NCI-H1105 (cell line): ENCODE data around the gene LMO7.

Experiments used
- DNase-seq: peaks from one replicate; lab custom pipeline; 2025; lab: John Stamatoyannopoulos, UW

Gene LMO7

GRCh38 chr13:75635828-75636435 lies at the start of gene LMO7:
LMO7 (plus strand) TSS chr13:75636330; CDS start chr13:75636658, 328 bp downstream.
- DNase-seq = no peak

- DNase-seq = no peak
Observed at GRCh38 chr13:75587679-75588078, 48.5 kb upstream of the LMO7 start.

GRCh38 chr13:75596657-75597182 lies 39.4 kb upstream of the LMO7 start:
- DNase-seq = no peak

- no peak for DNase-seq
Observed at GRCh38 chr13:75600371-75600770, 35.8 kb upstream of the LMO7 start.

- DNase-seq = no peak
Observed at GRCh38 chr13:75603038-75603437, 33.1 kb upstream of the LMO7 start.

GRCh38 chr13:75607447-75607846 lies 28.7 kb upstream of the LMO7 start:
- no peak for DNase-seq

GRCh38 chr13:75610466-75610865 lies 25.7 kb upstream of the LMO7 start:
- no peak for DNase-seq

GRCh38 chr13:75612354-75612753 lies 23.8 kb upstream of the LMO7 start:
- DNase-seq = no peak

- no peak for DNase-seq
Observed at GRCh38 chr13:75617230-75617629, 18.9 kb upstream of the LMO7 start.

- no peak for DNase-seq
Observed at GRCh38 chr13:75618308-75618707, 17.8 kb upstream of the LMO7 start.

- no peak for DNase-seq
Observed at GRCh38 chr13:75620020-75620419, 16.1 kb upstream of the LMO7 start.

GRCh38 chr13:75621147-75621546 lies 15.0 kb upstream of the LMO7 start:
- no peak for DNase-seq

- no peak for DNase-seq
Observed at GRCh38 chr13:75628801-75629200, 7.3 kb upstream of the LMO7 start.

- no peak for DNase-seq
Observed at GRCh38 chr13:75633285-75633684, 2.8 kb upstream of the LMO7 start.

- no peak for DNase-seq
Observed at GRCh38 chr13:75635101-75635827, 866 bp upstream of the LMO7 start.

GRCh38 chr13:75636436-75637180 lies 478 bp downstream of the LMO7 start:
- peak; percentile 21 for DNase-seq

GRCh38 chr13:75637181-75637750 lies 1.1 kb downstream of the LMO7 start:
- DNase-seq = no peak

GRCh38 chr13:75639454-75639853 lies 3.3 kb downstream of the LMO7 start:
- no peak for DNase-seq

- DNase-seq = no peak
Observed at GRCh38 chr13:75641026-75641425, 4.9 kb downstream of the LMO7 start.

GRCh38 chr13:75643182-75643581 lies 7.1 kb downstream of the LMO7 start:
- DNase-seq = no peak

- DNase-seq = no peak
Observed at GRCh38 chr13:75643693-75644092, 7.6 kb downstream of the LMO7 start.

GRCh38 chr13:75645141-75645540 lies 9.0 kb downstream of the LMO7 start:
- DNase-seq = no peak
